ENCODE data around the gene TMEM131L.
A peak's percentile ranks its signal among the peaks of the same experiment; 100 is the strongest.

The TMEM131L gene

GRCh38 chr4:153573881-153574802 lies 108.0 kb downstream of the TMEM131L start:
- no peak for TF ChIP-seq EZH2phosphoT487 (IDR thresholded peaks at IDR 0.05; ENCODE audit: low read depth)
- TF ChIP-seq, protein P1, sequence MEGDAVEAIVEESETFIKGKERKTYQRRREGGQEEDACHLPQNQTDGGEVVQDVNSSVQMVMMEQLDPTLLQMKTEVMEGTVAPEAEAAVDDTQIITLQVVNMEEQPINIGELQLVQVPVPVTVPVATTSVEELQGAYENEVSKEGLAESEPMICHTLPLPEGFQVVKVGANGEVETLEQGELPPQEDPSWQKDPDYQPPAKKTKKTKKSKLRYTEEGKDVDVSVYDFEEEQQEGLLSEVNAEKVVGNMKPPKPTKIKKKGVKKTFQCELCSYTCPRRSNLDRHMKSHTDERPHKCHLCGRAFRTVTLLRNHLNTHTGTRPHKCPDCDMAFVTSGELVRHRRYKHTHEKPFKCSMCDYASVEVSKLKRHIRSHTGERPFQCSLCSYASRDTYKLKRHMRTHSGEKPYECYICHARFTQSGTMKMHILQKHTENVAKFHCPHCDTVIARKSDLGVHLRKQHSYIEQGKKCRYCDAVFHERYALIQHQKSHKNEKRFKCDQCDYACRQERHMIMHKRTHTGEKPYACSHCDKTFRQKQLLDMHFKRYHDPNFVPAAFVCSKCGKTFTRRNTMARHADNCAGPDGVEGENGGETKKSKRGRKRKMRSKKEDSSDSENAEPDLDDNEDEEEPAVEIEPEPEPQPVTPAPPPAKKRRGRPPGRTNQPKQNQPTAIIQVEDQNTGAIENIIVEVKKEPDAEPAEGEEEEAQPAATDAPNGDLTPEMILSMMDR (IDR thresholded peaks at IDR 0.05; ENCODE audit: low read depth, low read length): peak; percentile 64
- H3K79me2 ChIP-seq (ENCODE audit: low read length): peaks cover 85% of the 10 kb centered on the region
- H4K20me1 ChIP-seq (ENCODE audit: insufficient read depth, low read length): peaks cover 88% of the 10 kb centered on the region
- no peak overlapping the region for H3K4me3 ChIP-seq (ENCODE audit: low read length)
- peak overlapping the region; percentile 16 for H3K27ac ChIP-seq (ENCODE audit: low read length)
- peaks cover 42% of the 10 kb centered on the region for H3K36me3 ChIP-seq (replicated peaks; ENCODE audit: low read depth, low read length)
- no peak overlapping the region for H3K9ac ChIP-seq (ENCODE audit: low read length)
- H3K9me3 ChIP-seq (ENCODE audit: insufficient read depth, low read length): no peaks in the 10 kb centered on the region
- H3K27me3 ChIP-seq (ENCODE audit: low read depth, low read length): no peaks in the 10 kb centered on the region
- peaks cover 57% of the 10 kb centered on the region for H3K4me1 ChIP-seq (ENCODE audit: low read length)
- peak overlapping the region; percentile 8 for H3K4me2 ChIP-seq (ENCODE audit: low read length)
- H2AFZ ChIP-seq (ENCODE audit: low read depth, low read length): no peak overlapping the region

- no peak for TF ChIP-seq EZH2phosphoT487 (IDR thresholded peaks at IDR 0.05; ENCODE audit: low read depth)
- TF ChIP-seq, protein P1 (IDR thresholded peaks at IDR 0.05; ENCODE audit: low read depth, low read length): no peak
- no peak overlapping the region for H3K9ac ChIP-seq (ENCODE audit: low read length)
Observed at GRCh38 chr4:153576443-153576774, 110.2 kb downstream of the TMEM131L start.

GRCh38 chr4:153577053-153577452 lies 110.9 kb downstream of the TMEM131L start:
- H4K20me1 ChIP-seq (ENCODE audit: insufficient read depth, low read length): peaks cover 83% of the 10 kb centered on the region
- peak overlapping the region; percentile 54 for H3K4me2 ChIP-seq (ENCODE audit: low read length)
- H3K4me3 ChIP-seq (ENCODE audit: low read length): peak overlapping the region; percentile 6; the same call in 1 of the 2 replicates
- no peak overlapping the region for H3K9ac ChIP-seq (ENCODE audit: low read length)
- no peak overlapping the region for H2AFZ ChIP-seq (ENCODE audit: low read depth, low read length)
- peak overlapping the region; percentile 42 for H3K27ac ChIP-seq (ENCODE audit: low read length)
- peaks cover 40% of the 10 kb centered on the region for H3K36me3 ChIP-seq (replicated peaks; ENCODE audit: low read depth, low read length)
- H3K79me2 ChIP-seq (ENCODE audit: low read length): peaks cover 82% of the 10 kb centered on the region
- no peaks in the 10 kb centered on the region for H3K27me3 ChIP-seq (ENCODE audit: low read depth, low read length)
- H3K9me3 ChIP-seq (ENCODE audit: insufficient read depth, low read length): no peaks in the 10 kb centered on the region
- TF ChIP-seq, protein P1 (IDR thresholded peaks at IDR 0.05; ENCODE audit: low read depth, low read length): no peak
- TF ChIP-seq EZH2phosphoT487 (IDR thresholded peaks at IDR 0.05; ENCODE audit: low read depth): no peak
- peaks cover 80% of the 10 kb centered on the region for H3K4me1 ChIP-seq (ENCODE audit: low read length)

More at GRCh38 chr4:153576443-153576774, 110.2 kb downstream of the TMEM131L start:
- Histone ChIP-seq H3K4me2 (ENCODE audit: low read length) (peak overlapping the region; percentile 54), H2AFZ (ENCODE audit: low read depth, low read length) (no peak overlapping the region), H3K9me3 (ENCODE audit: insufficient read depth, low read length) (no peaks in the 10 kb centered on the region), H3K4me1 (ENCODE audit: low read length) (peaks cover 73% of the 10 kb centered on the region), H3K27ac (ENCODE audit: low read length) (peak overlapping the region; percentile 42; the same call in 1 of the 2 replicates), H3K36me3 (replicated peaks; ENCODE audit: low read depth, low read length) (peaks cover 37% of the 10 kb centered on the region), H3K27me3 (ENCODE audit: low read depth, low read length) (no peaks in the 10 kb centered on the region), H3K4me3 (ENCODE audit: low read length) (no peak overlapping the region), H3K79me2 (ENCODE audit: low read length) (peaks cover 82% of the 10 kb centered on the region), H4K20me1 (ENCODE audit: insufficient read depth, low read length) (peaks cover 83% of the 10 kb centered on the region)

GRCh38 chr4:153579410-153579809 lies 113.2 kb downstream of the TMEM131L start:
- H3K4me2 ChIP-seq (ENCODE audit: low read length): peak overlapping the region; percentile 15
- H4K20me1 ChIP-seq (ENCODE audit: insufficient read depth, low read length): peaks cover 83% of the 10 kb centered on the region
- peaks cover 49% of the 10 kb centered on the region for H3K36me3 ChIP-seq (replicated peaks; ENCODE audit: low read depth, low read length)
- no peak overlapping the region for H3K9ac ChIP-seq (ENCODE audit: low read length)
- H2AFZ ChIP-seq (ENCODE audit: low read depth, low read length): no peak overlapping the region
- H3K9me3 ChIP-seq (ENCODE audit: insufficient read depth, low read length): no peaks in the 10 kb centered on the region
- TF ChIP-seq, protein P1 (IDR thresholded peaks at IDR 0.05; ENCODE audit: low read depth, low read length): no peak
- TF ChIP-seq EZH2phosphoT487 (IDR thresholded peaks at IDR 0.05; ENCODE audit: low read depth): no peak
- no peaks in the 10 kb centered on the region for H3K27me3 ChIP-seq (ENCODE audit: low read depth, low read length)
- H3K4me1 ChIP-seq (ENCODE audit: low read length): peaks cover 81% of the 10 kb centered on the region
- peak overlapping the region; percentile 25; the same call in 1 of the 2 replicates for H3K27ac ChIP-seq (ENCODE audit: low read length)
- peaks cover 84% of the 10 kb centered on the region for H3K79me2 ChIP-seq (ENCODE audit: low read length)
- no peak overlapping the region for H3K4me3 ChIP-seq (ENCODE audit: low read length)
